ENCODE results near the gene HPGD. TPM values are rescaled to one million over a fixed set of nuclear protein-coding genes. Genes with fewer than 3 reads are reported as not detected.

Gene HPGD
- total and polyA plus RNA-seq, 7 experiments from 2014 or later = 2.5 to 13.5 (median 6.3) TPM

- Mint-ChIP-seq H3K27ac (peak overlapping the region in 6 of 9 donors; percentile 6 to 87 (median 71)), H3K4me1 (peaks cover 0 to 45% (median 17%) of the 10 kb centered on the region in 7 donors), H3K36me3 (peaks cover 0 to 6% (median 0%) of the 10 kb centered on the region in 5 donors), H3K9me3 (peaks cover 0 to 12% (median 0%) of the 10 kb centered on the region in 11 donors), H3K4me3 (peak overlapping the region; percentile 77 to 90 (median 84)), H3K27me3 (peaks cover 22 to 52% (median 38%) of the 10 kb centered on the region in 5 donors)
- ChIA-PET POLR2A (interaction anchor here (1.0 to 1.2 kb wide), 2 partner anchors 12 to 69 kb away, joined by 3 to 4 read pairs; no protein-coding TSS in a partner anchor), CTCF (no interaction called here)
- Histone ChIP-seq H3K4me1 (ENCODE audit: control insufficient read depth in 2 of 2, insufficient read depth in 2 of 2, low read length in 2 of 2) (peaks cover 0 to 5% of the 10 kb centered on the region in 2 donors), H3K27me3 (ENCODE audit: control insufficient read depth in 2 of 2, insufficient read depth in 2 of 2, low read length in 2 of 2) (peaks cover 0 to 4% of the 10 kb centered on the region in 2 donors), H3K9me3 (ENCODE audit: control insufficient read depth in 2 of 3, low read length in 3 of 3) (no peaks in the 10 kb centered on the region), H3K4me3 (ENCODE audit: low read length) (peak overlapping the region; percentile 66), H3K36me3 (ENCODE audit: control insufficient read depth in 2 of 3, insufficient read depth in 3 of 3, low read length in 3 of 3) (no peaks in the 10 kb centered on the region), H3K27ac (ENCODE audit: low read depth, low read length) (peak overlapping the region; percentile 38)
- DNase-seq (peak in 6 of 9 donors; percentile 5 to 36 (median 34)), ATAC-seq (peak; percentile 43)
- intact Hi-C loops (cut with micrococcal nuclease) = loop anchor here (1.0 to 5.0 kb wide), 13 partner anchors 24 to 1189 kb away; partner anchors contain the start of genes CEP44 (in 1 of the 2), FBXO8 (in 1 of the 2), HMGB2 (in 1 of the 2) and SAP30 (in 1 of the 2)
Observed at GRCh38 chr4:174521800-174522182, 497 bp downstream of the HPGD start.

GRCh38 chr4:174520660-174521059 is 1.6 kb downstream of the HPGD start:
- Mint-ChIP-seq H3K36me3 (peaks cover 0 to 6% (median 0%) of the 10 kb centered on the region in 5 donors), H3K27me3 (peaks cover 14 to 52% (median 37%) of the 10 kb centered on the region in 5 donors), H3K4me1 (peaks cover 0 to 50% (median 17%) of the 10 kb centered on the region in 7 donors), H3K9me3 (peaks cover 0 to 12% (median 0%) of the 10 kb centered on the region in 11 donors), H3K27ac (peak overlapping the region in 4 of 9 donors; percentile 32 to 81 (median 74)), H3K4me3 (peak overlapping the region in 6 of 10 donors; percentile 9 to 90 (median 34))
- Histone ChIP-seq H3K27ac (ENCODE audit: low read depth, low read length) (no peak overlapping the region), H3K36me3 (ENCODE audit: control insufficient read depth in 2 of 3, insufficient read depth in 3 of 3, low read length in 3 of 3) (no peaks in the 10 kb centered on the region), H3K4me1 (ENCODE audit: control insufficient read depth in 2 of 2, insufficient read depth in 2 of 2, low read length in 2 of 2) (peaks cover 0 to 5% of the 10 kb centered on the region in 2 donors), H3K27me3 (ENCODE audit: control insufficient read depth in 2 of 2, insufficient read depth in 2 of 2, low read length in 2 of 2) (peaks cover 0 to 3% of the 10 kb centered on the region in 2 donors), H3K4me3 (ENCODE audit: low read length) (no peak overlapping the region), H3K9me3 (ENCODE audit: control insufficient read depth in 2 of 3, low read length in 3 of 3) (no peaks in the 10 kb centered on the region)
- CTCF ChIA-PET = no interaction called here
- POLR2A ChIA-PET = no interaction called here
- ATAC-seq (no peak), DNase-seq (peak in 3 of 9 donors; percentile 30 to 37 (median 30))
- intact Hi-C loops (cut with micrococcal nuclease) = loop anchor here (5.0 kb wide), 5 partner anchors 72 to 1188 kb away; partner anchors contain the start of genes HMGB2 (in 1 of the 2) and SAP30 (in 1 of the 2)

GRCh38 chr4:174517502-174518445 is 4.5 kb downstream of the HPGD start:
- peaks cover 0 to 37% (median 15%) of the 10 kb centered on the region in 5 donors for H3K27me3 Mint-ChIP-seq
- peaks cover 0 to 12% (median 0%) of the 10 kb centered on the region in 11 donors for H3K9me3 Mint-ChIP-seq
- CTCF ChIA-PET = no interaction called here
- intact Hi-C loops (cut with micrococcal nuclease) = no loop called here
- H3K4me1 ChIP-seq (ENCODE audit: control insufficient read depth in 2 of 2, insufficient read depth in 2 of 2, low read length in 2 of 2) = peaks cover 0 to 1% of the 10 kb centered on the region in 2 donors
- H3K27ac Mint-ChIP-seq = peak overlapping the region in 1 of 9 donors; percentile 40
- no peaks in the 10 kb centered on the region for H3K36me3 ChIP-seq (ENCODE audit: control insufficient read depth in 2 of 3, insufficient read depth in 3 of 3, low read length in 3 of 3)
- H3K4me3 ChIP-seq (ENCODE audit: low read length) = no peak overlapping the region
- no peak overlapping the region for H3K4me3 Mint-ChIP-seq
- H3K27ac ChIP-seq (ENCODE audit: low read depth, low read length) = no peak overlapping the region
- POLR2A ChIA-PET = no interaction called here
- peaks cover 0 to 6% (median 4%) of the 10 kb centered on the region in 5 donors for H3K36me3 Mint-ChIP-seq
- H3K9me3 ChIP-seq (ENCODE audit: control insufficient read depth in 2 of 3, low read length in 3 of 3) = no peaks in the 10 kb centered on the region
- H3K27me3 ChIP-seq (ENCODE audit: control insufficient read depth in 2 of 2, insufficient read depth in 2 of 2, low read length in 2 of 2) = no peaks in the 10 kb centered on the region
- no peak for DNase-seq
- H3K4me1 Mint-ChIP-seq = peaks cover 0 to 49% (median 7%) of the 10 kb centered on the region in 7 donors
- ATAC-seq = no peak

- Mint-ChIP-seq H3K4me3 (no peak overlapping the region), H3K4me1 (peaks cover 0 to 44% (median 4%) of the 10 kb centered on the region in 7 donors), H3K27me3 (peaks cover 0 to 30% (median 8%) of the 10 kb centered on the region in 5 donors), H3K27ac (peak overlapping the region in 2 of 9 donors; percentile 19 to 30), H3K36me3 (peaks cover 0 to 6% (median 4%) of the 10 kb centered on the region in 5 donors), H3K9me3 (peaks cover 0 to 12% (median 0%) of the 10 kb centered on the region in 11 donors)
- no peak overlapping the region for H3K4me3 ChIP-seq (ENCODE audit: low read length)
- intact Hi-C loops (cut with micrococcal nuclease) = no loop called here
- POLR2A ChIA-PET = no interaction called here
- no peaks in the 10 kb centered on the region for H3K36me3 ChIP-seq (ENCODE audit: control insufficient read depth in 2 of 3, insufficient read depth in 3 of 3, low read length in 3 of 3)
- no peaks in the 10 kb centered on the region for H3K27me3 ChIP-seq (ENCODE audit: control insufficient read depth in 2 of 2, insufficient read depth in 2 of 2, low read length in 2 of 2)
- CTCF ChIA-PET = no interaction called here
- no peak overlapping the region for H3K27ac ChIP-seq (ENCODE audit: low read depth, low read length)
- no peaks in the 10 kb centered on the region for H3K9me3 ChIP-seq (ENCODE audit: control insufficient read depth in 2 of 3, low read length in 3 of 3)
- DNase-seq = no peak
- H3K4me1 ChIP-seq (ENCODE audit: control insufficient read depth in 2 of 2, insufficient read depth in 2 of 2, low read length in 2 of 2) = no peaks in the 10 kb centered on the region
- no peak for ATAC-seq
Observed at GRCh38 chr4:174516794-174517193, 5.5 kb downstream of the HPGD start.

GRCh38 chr4:174516345-174516744 is 5.9 kb downstream of the HPGD start:
- Histone ChIP-seq H3K27me3 (ENCODE audit: control insufficient read depth in 2 of 2, insufficient read depth in 2 of 2, low read length in 2 of 2) (no peaks in the 10 kb centered on the region), H3K9me3 (ENCODE audit: control insufficient read depth in 2 of 3, low read length in 3 of 3) (no peaks in the 10 kb centered on the region), H3K36me3 (ENCODE audit: control insufficient read depth in 2 of 3, insufficient read depth in 3 of 3, low read length in 3 of 3) (no peaks in the 10 kb centered on the region), H3K4me3 (ENCODE audit: low read length) (no peak overlapping the region), H3K4me1 (ENCODE audit: control insufficient read depth in 2 of 2, insufficient read depth in 2 of 2, low read length in 2 of 2) (no peaks in the 10 kb centered on the region), H3K27ac (ENCODE audit: low read depth, low read length) (no peak overlapping the region)
- DNase-seq (no peak), ATAC-seq (no peak)
- H3K27ac Mint-ChIP-seq = peak overlapping the region in 1 of 9 donors; percentile 62
- intact Hi-C loops (cut with micrococcal nuclease) = no loop called here
- no peak overlapping the region for H3K4me3 Mint-ChIP-seq
- POLR2A ChIA-PET = no interaction called here
- CTCF ChIA-PET = no interaction called here
- peaks cover 0 to 26% (median 7%) of the 10 kb centered on the region in 5 donors for H3K27me3 Mint-ChIP-seq
- peaks cover 0 to 12% (median 0%) of the 10 kb centered on the region in 11 donors for H3K9me3 Mint-ChIP-seq
- peaks cover 0 to 6% (median 4%) of the 10 kb centered on the region in 5 donors for H3K36me3 Mint-ChIP-seq
- peaks cover 0 to 39% (median 2%) of the 10 kb centered on the region in 7 donors for H3K4me1 Mint-ChIP-seq

- ATAC-seq (no peak), DNase-seq (no peak)
- Histone ChIP-seq H3K4me1 (ENCODE audit: control insufficient read depth in 2 of 2, insufficient read depth in 2 of 2, low read length in 2 of 2) (no peaks in the 10 kb centered on the region), H3K4me3 (ENCODE audit: low read length) (no peak overlapping the region), H3K9me3 (ENCODE audit: control insufficient read depth in 2 of 3, low read length in 3 of 3) (no peaks in the 10 kb centered on the region), H3K27ac (ENCODE audit: low read depth, low read length) (no peak overlapping the region), H3K36me3 (ENCODE audit: control insufficient read depth in 2 of 3, insufficient read depth in 3 of 3, low read length in 3 of 3) (no peaks in the 10 kb centered on the region), H3K27me3 (ENCODE audit: control insufficient read depth in 2 of 2, insufficient read depth in 2 of 2, low read length in 2 of 2) (no peaks in the 10 kb centered on the region)
- Mint-ChIP-seq H3K27me3 (peaks cover 0 to 14% (median 0%) of the 10 kb centered on the region in 5 donors), H3K4me1 (peaks cover 0 to 17% (median 0%) of the 10 kb centered on the region in 7 donors), H3K9me3 (peaks cover 0 to 3% (median 0%) of the 10 kb centered on the region in 11 donors), H3K27ac (no peak overlapping the region), H3K36me3 (peaks cover 0 to 4% (median 0%) of the 10 kb centered on the region in 5 donors), H3K4me3 (no peak overlapping the region)
- intact Hi-C loops (cut with micrococcal nuclease) = no loop called here
- CTCF ChIA-PET = no interaction called here
- POLR2A ChIA-PET = no interaction called here
Observed at GRCh38 chr4:174512745-174513144, 9.5 kb downstream of the HPGD start.

All from naive thymus-derived CD4-positive, alpha-beta T cell (primary cell).